ENCODE data around the gene EPS8L2. TPM values are rescaled to one million over a fixed set of nuclear protein-coding genes. Genes with fewer than 3 reads are reported as not detected.

Gene EPS8L2
- total and polyA plus RNA-seq, 2 donors (not counting 1 experiment from before 2014, with no cell fraction given): 13.9 to 22.7 TPM

DNA sequence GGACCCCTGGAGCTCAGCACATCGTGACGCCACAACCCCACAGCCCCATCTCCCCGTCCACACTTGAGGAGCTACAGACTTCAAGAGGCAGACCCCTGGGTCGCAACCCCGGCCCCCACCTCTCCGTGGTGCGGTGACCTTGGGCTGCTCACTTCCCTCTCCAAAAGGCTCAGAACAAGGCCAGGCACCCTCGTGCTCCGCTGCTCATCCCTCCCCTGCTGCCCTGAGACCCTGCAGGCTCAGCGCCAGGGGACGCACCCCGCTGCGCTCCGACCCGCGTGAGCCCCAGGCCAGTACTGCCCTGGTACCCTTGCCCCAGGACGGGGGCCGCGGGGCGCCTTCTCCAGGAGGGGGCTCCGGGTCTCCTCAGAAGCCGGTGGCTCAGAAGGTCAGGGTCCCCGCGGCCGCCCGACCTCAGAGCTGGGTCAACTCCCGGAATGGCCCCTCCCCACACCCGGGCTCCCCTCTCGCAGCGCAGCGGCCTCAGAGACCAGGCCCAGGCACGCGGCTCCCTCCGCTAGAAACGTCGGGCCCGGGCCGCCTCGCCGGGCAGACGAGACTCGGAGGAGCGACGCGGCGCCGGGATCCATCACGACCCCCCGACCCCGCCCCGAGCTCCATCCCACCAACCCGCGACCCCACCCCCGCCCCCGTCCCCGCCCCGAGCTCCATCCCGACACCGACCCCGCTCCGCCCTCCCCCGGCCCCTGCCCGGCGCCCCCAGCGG, 70.7 kb downstream of the EPS8L2 start:
- ChIA-PET POLR2A (interaction anchor here (0.6 kb wide), 3 partner anchors 42 to 362 kb away, joined by 3 to 7 read pairs (median 3); partner anchors contain the start of gene PNPLA2), CTCF (interaction anchor here (0.6 to 1.5 kb wide), 5 partner anchors 17 to 117 kb away, joined by 3 read pairs; partner anchors contain the start of gene CD151)
- H3K79me2 ChIP-seq (ENCODE audit: control insufficient read depth, insufficient read depth, low read length): peaks cover 64% of the 10 kb centered on the region
- peaks cover 0 to 10% of the 10 kb centered on the region in 2 experiments for H3K36me3 ChIP-seq (replicated peaks in 1 of 2; ENCODE audit: control extremely low read depth in 1 of 2, control insufficient read depth in 1 of 2, extremely low read depth in 1 of 2, insufficient read depth in 2 of 2, low read length in 1 of 2)
- peaks cover 65% of the 10 kb centered on the region for H4K20me1 ChIP-seq (ENCODE audit: control insufficient read depth, insufficient read depth, low read length, poor library complexity, severe bottlenecking)
- peak overlapping the region; percentile 86 for H3K9ac ChIP-seq (ENCODE audit: low read length)
- peaks cover 18% of the 10 kb centered on the region for H3K4me1 Mint-ChIP-seq
- DNase-seq (peak; percentile 58), ATAC-seq (ENCODE audit: low read depth) (peak; percentile 56)
- peak overlapping the region; percentile 80 for H3K4me3 Mint-ChIP-seq
- TF ChIP-seq CTCF (IDR thresholded peaks at IDR 0.05) (no peak), EZH2 (IDR thresholded peaks at IDR 0.05; ENCODE audit: borderline replicate concordance, insufficient read depth, low read depth, low read length, poor library complexity, severe bottlenecking) (no peak)
- H3K27me3 Mint-ChIP-seq: no peaks in the 10 kb centered on the region
- no peaks in the 10 kb centered on the region for H3K9me3 Mint-ChIP-seq (ENCODE audit: insufficient read depth)
- H3K4me1 ChIP-seq (ENCODE audit: control insufficient read depth in 2 of 2, insufficient read depth in 2 of 2, low read length in 2 of 2): peaks cover 12 to 24% of the 10 kb centered on the region in 2 donors
- intact Hi-C loops (cut with micrococcal nuclease): loop anchor here (1.0 to 2.0 kb wide), 2 partner anchors 21 to 30 kb away; partner anchors contain the start of gene TALDO1
- peak overlapping the region; percentile 99 for H2AFZ ChIP-seq (ENCODE audit: insufficient read depth, low read depth, low read length, poor library complexity, severe bottlenecking)
- no peaks in the 10 kb centered on the region for H3K9me3 ChIP-seq (ENCODE audit: control extremely low read depth in 1 of 3, control insufficient read depth in 2 of 3, insufficient read depth in 1 of 3, low read length in 2 of 3)
- peak overlapping the region; percentile 99 for H3K4me2 ChIP-seq (replicated peaks; ENCODE audit: low read depth, low read length, poor library complexity, severe bottlenecking)
- peak overlapping the region; percentile 63 for H3K27ac Mint-ChIP-seq
- WGBS (ENCODE audit: insufficient coverage): 2% methylated on average over 38 of the region's 65 CpGs
- peak overlapping the region in 1 of 2 donors; percentile 76 for H3K27ac ChIP-seq (ENCODE audit: low read length in 2 of 2)
- no peaks in the 10 kb centered on the region for H3K27me3 ChIP-seq (replicated peaks in 1 of 4; ENCODE audit: control extremely low read depth in 1 of 4, control insufficient read depth in 3 of 4, insufficient read depth in 4 of 4, low read length in 3 of 4)
- peak overlapping the region in 4 of 5 experiments; percentile 63 to 80 (median 74) for H3K4me3 ChIP-seq (ENCODE audit: control extremely low read depth in 1 of 5, extremely low read depth in 1 of 5, insufficient read depth in 1 of 5, low read depth in 2 of 5, low read length in 4 of 5)

Other genes starting within 250 kb of the EPS8L2 start
- gene RNH1, start 199.0 kb upstream of the EPS8L2 start, total RNA-seq: 76.2 and 81.0 TPM in 2 replicates
- gene RNH1, start 199.0 kb upstream of the EPS8L2 start, polyA plus RNA-seq: 156 and 159 TPM in 2 replicates
- 63.5 and 66.2 TPM in 2 replicates for gene HRAS, start 170.7 kb upstream of the EPS8L2 start, total RNA-seq
- gene HRAS, start 170.7 kb upstream of the EPS8L2 start, polyA plus RNA-seq: 86.0 and 110 TPM in 2 replicates
- gene LRRC56, start 168.7 kb upstream of the EPS8L2 start, total RNA-seq: 15.8 and 16.6 TPM in 2 replicates
- 6.6 and 11.8 TPM in 2 replicates for gene LRRC56, start 168.7 kb upstream of the EPS8L2 start, polyA plus RNA-seq
- gene LMNTD2, start 145.5 kb upstream of the EPS8L2 start, total RNA-seq: 19.7 and 21.4 TPM in 2 replicates
- 29.6 and 34.9 TPM in 2 replicates for gene LMNTD2, start 145.5 kb upstream of the EPS8L2 start, polyA plus RNA-seq
- 24.7 and 29.8 TPM in 2 replicates for gene RASSF7, start 145.3 kb upstream of the EPS8L2 start, total RNA-seq
- gene RASSF7, start 145.3 kb upstream of the EPS8L2 start, polyA plus RNA-seq: 59.0 and 89.3 TPM in 2 replicates
- 57.9 and 63.5 TPM in 2 replicates for gene PHRF1, start 129.8 kb upstream of the EPS8L2 start, total RNA-seq
- gene PHRF1, start 129.8 kb upstream of the EPS8L2 start, polyA plus RNA-seq: 21.2 and 22.3 TPM in 2 replicates
- gene IRF7, start 90.3 kb upstream of the EPS8L2 start, total RNA-seq: 136 and 147 TPM in 2 replicates
- 170 and 184 TPM in 2 replicates for gene IRF7, start 90.3 kb upstream of the EPS8L2 start, polyA plus RNA-seq
- gene CDHR5, start 81.3 kb upstream of the EPS8L2 start, total RNA-seq: not detected in 2 replicates
- gene CDHR5, start 81.3 kb upstream of the EPS8L2 start, polyA plus RNA-seq: 0.04 and 0.09 TPM in 2 replicates
- gene SCT, start 79.0 kb upstream of the EPS8L2 start, total RNA-seq: not detected in 2 replicates
- not detected in 2 replicates for gene SCT, start 79.0 kb upstream of the EPS8L2 start, polyA plus RNA-seq
- 1.3 TPM in 1 of 2 replicates, not detected in the other for gene DRD4, start 69.0 kb upstream of the EPS8L2 start, total RNA-seq
- 0.17 TPM in 1 of 2 replicates, not detected in the other for gene DRD4, start 69.0 kb upstream of the EPS8L2 start, polyA plus RNA-seq
- 53.6 and 58.6 TPM in 2 replicates for gene DEAF1, start 11.0 kb upstream of the EPS8L2 start, total RNA-seq
- 31.8 and 32.7 TPM in 2 replicates for gene DEAF1, start 11.0 kb upstream of the EPS8L2 start, polyA plus RNA-seq
- 77.8 and 84.1 TPM in 2 replicates for gene TMEM80, start 10.4 kb upstream of the EPS8L2 start, total RNA-seq
- gene TMEM80, start 10.4 kb upstream of the EPS8L2 start, polyA plus RNA-seq: 56.9 and 72.5 TPM in 2 replicates
- 105 and 116 TPM in 2 replicates for gene TALDO1, start 41.2 kb downstream of the EPS8L2 start, total RNA-seq
- 71.0 and 82.4 TPM in 2 replicates for gene TALDO1, start 41.2 kb downstream of the EPS8L2 start, polyA plus RNA-seq
- 70.0 and 80.0 TPM in 2 replicates for gene GATD1, start 71.3 kb downstream of the EPS8L2 start, total RNA-seq
- 37.4 and 62.4 TPM in 2 replicates for gene GATD1, start 71.3 kb downstream of the EPS8L2 start, polyA plus RNA-seq
- 0.39 and 0.49 TPM in 2 replicates for gene CEND1, start 83.9 kb downstream of the EPS8L2 start, total RNA-seq
- gene CEND1, start 83.9 kb downstream of the EPS8L2 start, polyA plus RNA-seq: 0.13 and 0.20 TPM in 2 replicates
- 25.7 and 28.2 TPM in 2 replicates for gene SLC25A22, start 92.0 kb downstream of the EPS8L2 start, total RNA-seq
- gene SLC25A22, start 92.0 kb downstream of the EPS8L2 start, polyA plus RNA-seq: 45.7 and 50.9 TPM in 2 replicates
- gene PIDD1, start 99.0 kb downstream of the EPS8L2 start, total RNA-seq: 32.5 and 39.2 TPM in 2 replicates
- gene PIDD1, start 99.0 kb downstream of the EPS8L2 start, polyA plus RNA-seq: 58.4 and 59.2 TPM in 2 replicates
- gene RPLP2, start 103.7 kb downstream of the EPS8L2 start, total RNA-seq: 3,814 and 3,947 TPM in 2 replicates
- gene RPLP2, start 103.7 kb downstream of the EPS8L2 start, polyA plus RNA-seq: 525 and 3,297 TPM in 2 replicates
- 182 and 208 TPM in 2 replicates for gene PNPLA2, start 112.7 kb downstream of the EPS8L2 start, total RNA-seq
- gene PNPLA2, start 112.7 kb downstream of the EPS8L2 start, polyA plus RNA-seq: 276 and 313 TPM in 2 replicates
- gene CRACR2B, start 121.7 kb downstream of the EPS8L2 start, total RNA-seq: 9.7 and 13.5 TPM in 2 replicates
- gene CRACR2B, start 121.7 kb downstream of the EPS8L2 start, polyA plus RNA-seq: 13.6 and 67.7 TPM in 2 replicates
- gene CD151, start 126.7 kb downstream of the EPS8L2 start, total RNA-seq: 24.3 and 25.5 TPM in 2 replicates
- 24.4 and 27.8 TPM in 2 replicates for gene CD151, start 126.7 kb downstream of the EPS8L2 start, polyA plus RNA-seq
- gene POLR2L, start 136.3 kb downstream of the EPS8L2 start, total RNA-seq: 39.0 and 44.4 TPM in 2 replicates
- 39.1 and 80.8 TPM in 2 replicates for gene POLR2L, start 136.3 kb downstream of the EPS8L2 start, polyA plus RNA-seq
- gene TSPAN4, start 136.6 kb downstream of the EPS8L2 start, total RNA-seq: 2.2 and 2.9 TPM in 2 replicates
- gene TSPAN4, start 136.6 kb downstream of the EPS8L2 start, polyA plus RNA-seq: 5.3 and 7.4 TPM in 2 replicates
- 62.5 and 68.1 TPM in 2 replicates for gene CHID1, start 204.6 kb downstream of the EPS8L2 start, total RNA-seq
- 24.1 and 31.0 TPM in 2 replicates for gene CHID1, start 204.6 kb downstream of the EPS8L2 start, polyA plus RNA-seq
- gene AP2A2, start 219.6 kb downstream of the EPS8L2 start, total RNA-seq: 53.1 and 54.5 TPM in 2 replicates
- 57.0 and 62.8 TPM in 2 replicates for gene AP2A2, start 219.6 kb downstream of the EPS8L2 start, polyA plus RNA-seq